H54 (cell line): ENCODE measurements around the gene OR8I2.
"Not testable (repeated sequence)": the region's sequence is repeated elsewhere in the genome, so short reads cannot be mapped to it uniquely, and the experiment has no call there.

ENCODE experiments used
- DNase-seq: peaks from one replicate; pipeline ENCODE4 v3.0.0; 2011; ENCODE audit warnings: low spot score, mixed read lengths; ENCODE audit not compliant: insufficient read length
- FAIRE-seq: peaks from 3 replicates; lab custom pipeline; 2011; peaks lifted over from hg19 to GRCh38; lab: Jason Lieb, UNC
- POLR2A ChIP-seq: IDR thresholded peaks from 2 replicates; pipeline ENCODE4 v1.6.1; 2011; ENCODE audit warnings: low read depth, mild to moderate bottlenecking, low read length

Gene OR8I2

DNA sequence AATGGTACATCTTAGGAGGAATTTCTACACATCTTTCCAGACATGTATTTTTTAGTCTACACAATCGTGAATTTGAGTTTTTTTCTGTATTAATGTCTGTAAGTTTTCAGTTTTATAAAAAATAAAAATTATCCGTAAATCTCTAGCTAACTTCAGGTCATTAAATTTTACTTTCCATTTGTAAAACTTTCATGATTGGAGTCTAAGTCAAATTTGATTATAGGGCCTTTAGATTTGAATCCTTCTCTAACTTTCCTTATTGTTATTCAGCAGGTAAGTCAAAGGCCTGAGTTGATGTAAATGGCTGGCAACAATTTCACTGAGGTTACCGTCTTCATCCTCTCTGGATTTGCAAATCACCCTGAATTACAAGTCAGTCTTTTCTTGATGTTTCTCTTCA lies at the start of gene OR8I2:
OR8I2 (plus strand) TSS at position 301 of the 400 bp plus-strand sequence; CDS start at position 301, 0 bp downstream.
- DNase-seq, result no peak
- TF ChIP-seq POLR2A, result no peak
- FAIRE-seq, result no peak

GRCh38 chr11:56045538-56045937 lies 47.6 kb upstream of the OR8I2 start:
- DNase-seq (no peak), FAIRE-seq (no peak)

GRCh38 chr11:56048480-56048879 lies 44.6 kb upstream of the OR8I2 start:
- no peak for FAIRE-seq

More at GRCh38 chr11:56045538-56045937, 47.6 kb upstream of the OR8I2 start:
- no peak for TF ChIP-seq POLR2A

GRCh38 chr11:56049487-56049886 lies 43.6 kb upstream of the OR8I2 start:
- no peak for TF ChIP-seq POLR2A
- no peak for FAIRE-seq
- no peak for DNase-seq

More at GRCh38 chr11:56048480-56048879, 44.6 kb upstream of the OR8I2 start:
- no peak for DNase-seq
- no peak for TF ChIP-seq POLR2A

DNA sequence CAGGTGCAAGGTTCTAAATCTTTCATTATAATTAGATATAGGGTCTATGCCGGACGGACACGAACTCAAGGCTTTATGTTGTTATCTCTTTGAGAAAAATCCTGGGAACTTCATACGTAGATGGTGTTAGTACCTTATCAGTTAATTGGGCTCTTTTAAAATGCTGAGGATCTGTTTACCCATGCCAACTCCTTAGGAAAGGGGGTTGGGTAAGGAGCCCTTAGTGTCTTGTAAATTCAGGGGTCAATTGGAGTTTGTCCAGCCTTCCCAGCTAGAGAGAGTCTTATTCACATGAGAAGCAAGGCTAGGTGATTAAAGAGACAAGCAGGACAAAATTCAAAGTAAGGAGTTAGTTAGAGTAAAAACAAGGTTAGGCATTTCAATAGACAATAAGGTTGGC lies 36.7 kb upstream of the OR8I2 start:
- not testable (repeated sequence) for FAIRE-seq, DNase-seq

DNA sequence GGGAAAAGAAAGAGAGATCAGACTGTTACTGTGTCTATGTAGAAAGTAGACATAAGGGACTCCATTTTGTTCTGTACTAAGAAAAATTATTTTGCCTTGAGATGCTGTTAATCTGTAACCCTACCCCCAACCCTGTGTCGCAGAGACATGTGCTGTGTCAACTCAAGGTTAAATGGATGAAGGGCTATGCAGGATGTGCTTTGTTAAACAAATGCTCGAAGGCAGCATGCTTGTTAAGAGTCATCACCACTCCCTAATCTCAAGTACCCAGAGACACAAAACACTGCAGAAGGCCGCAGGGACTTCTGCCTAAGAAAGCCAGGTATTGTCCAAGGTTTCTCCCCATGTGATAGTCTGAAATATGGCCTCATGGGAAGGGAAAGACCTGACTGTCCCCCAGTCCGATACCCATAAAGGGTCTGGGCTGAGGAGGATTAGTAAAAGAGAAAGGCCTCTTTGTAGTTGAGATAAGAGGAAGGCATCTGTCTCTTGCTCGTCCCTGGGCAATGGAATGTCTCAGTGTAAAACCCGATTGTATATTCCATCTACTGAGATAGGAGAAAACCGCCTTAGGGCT lies 35.4 kb upstream of the OR8I2 start:
- FAIRE-seq, result not testable (repeated sequence)

GRCh38 chr11:56058260-56058780 lies 34.8 kb upstream of the OR8I2 start:
- not testable (repeated sequence) for FAIRE-seq, DNase-seq

More for the DNA sequence above, 35.4 kb upstream of the OR8I2 start:
- not testable (repeated sequence) for DNase-seq

DNA sequence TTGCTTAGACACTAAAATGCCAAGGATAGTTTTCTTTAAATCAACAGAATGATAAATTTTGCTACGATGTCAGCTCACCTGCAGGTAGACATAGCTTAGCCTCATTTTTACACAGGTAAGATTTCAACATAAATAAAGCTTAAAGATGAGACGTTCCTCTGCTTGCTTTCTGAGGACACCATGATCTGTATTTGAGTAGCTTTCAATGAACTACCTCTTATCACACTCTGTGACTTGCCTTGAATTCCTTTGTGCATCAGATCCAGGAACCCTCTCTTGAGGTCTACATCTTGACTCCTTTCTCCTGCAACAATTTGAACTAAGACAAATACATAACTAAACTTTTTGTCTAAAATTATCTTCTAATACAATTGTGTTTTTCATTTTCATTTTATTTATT lies 26.1 kb upstream of the OR8I2 start:
- no peak for FAIRE-seq
- no peak for TF ChIP-seq POLR2A
- DNase-seq, result no peak

- TF ChIP-seq POLR2A, result no peak
- DNase-seq (no peak), FAIRE-seq (no peak)
Observed at GRCh38 chr11:56089697-56090096, 3.4 kb upstream of the OR8I2 start.

GRCh38 chr11:56103210-56103737 lies 10.2 kb downstream of the OR8I2 start, which contains the start of gene OR8H2:
TSS of gene OR8H2 (plus strand) at chr11:56103687. CDS start at chr11:56105043, 1,356 bp downstream.
- TF ChIP-seq POLR2A, result no peak
- DNase-seq, result no peak
- FAIRE-seq, result no peak

DNA sequence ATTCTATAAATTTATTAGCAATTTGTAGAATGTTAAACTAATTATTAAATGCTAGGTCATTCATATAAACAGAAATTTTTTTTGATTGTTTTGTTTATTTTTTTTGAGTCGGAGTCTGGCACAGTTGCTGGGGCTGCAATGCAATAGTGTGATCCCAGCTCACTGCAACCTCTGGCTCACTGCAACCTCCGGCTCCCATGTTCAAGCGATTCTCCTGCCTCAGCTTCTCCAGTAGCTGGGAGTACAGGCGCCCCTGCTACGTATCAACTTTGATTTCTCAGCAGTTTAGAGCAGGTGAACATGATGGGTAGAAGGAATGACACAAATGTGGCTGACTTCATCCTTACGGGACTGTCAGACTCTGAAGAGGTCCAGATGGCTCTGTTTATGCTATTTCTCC lies 29.0 kb downstream of the OR8I2 start, which contains the start of gene OR8H3:
OR8H3 (plus strand) TSS at position 301 of the 400 bp plus-strand sequence; CDS start at position 301, 0 bp downstream.
- no peak for TF ChIP-seq POLR2A
- FAIRE-seq (no peak), DNase-seq (no peak)

GRCh38 chr11:56140151-56140661 lies 47.1 kb downstream of the OR8I2 start, which contains the start of gene OR8J3:
TSS of gene OR8J3 (minus strand) at chr11:56140201. CDS start at chr11:56137718, 2,483 bp downstream.
- DNase-seq (no peak), FAIRE-seq (no peak)
- TF ChIP-seq POLR2A, result no peak

- not testable (repeated sequence) for DNase-seq, FAIRE-seq
Observed at GRCh38 chr11:56143681-56144080, 50.6 kb downstream of the OR8I2 start.
